NT2/D1 (cell line): ENCODE data around the gene MCM7.

Source experiments
- DNase-seq: peaks from one replicate; pipeline ENCODE4 v3.0.0-alpha.2; 2011; ENCODE audit warnings: low read depth, low spot score
- H3K27me3 ChIP-seq: 2 replicates; pipeline ENCODE4 v1.6.0; 2011; ENCODE audit warnings: mild to moderate bottlenecking; ENCODE audit not compliant: insufficient read length, insufficient read depth
- H3K36me3 ChIP-seq: 2 replicates; pipeline ENCODE4 v1.6.1; 2011; ENCODE audit warnings: mild to moderate bottlenecking, low read length, mixed read lengths; ENCODE audit not compliant: insufficient read depth, insufficient read length
- H3K4me1 ChIP-seq: 2 replicates; pipeline ENCODE4 v1.5.1; 2011; ENCODE audit not compliant: insufficient read depth, insufficient read length
- H3K4me3 ChIP-seq: 2 replicates; pipeline ENCODE4 v1.5.1; 2011; ENCODE audit warnings: low read depth; ENCODE audit not compliant: insufficient read length
- H3K9ac ChIP-seq: 2 replicates; pipeline ENCODE4 v1.6.0; 2011; ENCODE audit warnings: low read depth; ENCODE audit not compliant: insufficient read length
- H3K9me3 ChIP-seq: 2 replicates; pipeline ENCODE4 v1.5.1; 2011; ENCODE audit warnings: mild to moderate bottlenecking, low read length; ENCODE audit not compliant: insufficient read depth
- SUZ12 ChIP-seq: IDR thresholded peaks from 2 replicates; pipeline ENCODE4 v1.6.1; 2011; ENCODE audit not compliant: insufficient read length, insufficient read depth; ENCODE audit errors: extremely low read depth
- YY1 ChIP-seq: IDR thresholded peaks from 2 replicates; pipeline ENCODE4 v1.6.1; 2011; ENCODE audit not compliant: insufficient read length, insufficient read depth
- ZNF274 ChIP-seq: IDR thresholded peaks from 2 replicates; pipeline ENCODE4 v1.6.1; 2011; ENCODE audit warnings: mild to moderate bottlenecking, low read depth, low read length

The MCM7 gene

DNA sequence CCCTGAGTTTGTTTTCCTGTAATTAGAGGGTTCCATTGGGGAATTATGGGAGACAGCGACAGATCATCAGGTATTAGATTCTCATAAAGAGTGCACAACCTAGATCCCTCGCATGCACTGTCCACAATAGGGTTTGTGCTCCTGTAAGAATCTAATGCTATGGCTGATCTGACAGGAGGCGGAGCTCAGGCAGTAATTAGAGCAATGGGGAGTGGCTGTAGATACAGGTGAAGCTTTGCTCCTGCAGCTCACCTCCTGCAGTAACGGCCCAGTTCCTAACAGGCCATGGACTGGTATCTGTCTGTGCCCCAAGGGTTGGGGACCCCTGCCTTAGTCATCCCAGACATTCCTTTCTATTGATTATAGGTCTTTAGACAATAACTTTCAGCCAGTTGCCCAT is 52.5 kb downstream of the MCM7 start:
- peaks cover 2% of the 10 kb centered on the region for H3K4me1 ChIP-seq

DNA sequence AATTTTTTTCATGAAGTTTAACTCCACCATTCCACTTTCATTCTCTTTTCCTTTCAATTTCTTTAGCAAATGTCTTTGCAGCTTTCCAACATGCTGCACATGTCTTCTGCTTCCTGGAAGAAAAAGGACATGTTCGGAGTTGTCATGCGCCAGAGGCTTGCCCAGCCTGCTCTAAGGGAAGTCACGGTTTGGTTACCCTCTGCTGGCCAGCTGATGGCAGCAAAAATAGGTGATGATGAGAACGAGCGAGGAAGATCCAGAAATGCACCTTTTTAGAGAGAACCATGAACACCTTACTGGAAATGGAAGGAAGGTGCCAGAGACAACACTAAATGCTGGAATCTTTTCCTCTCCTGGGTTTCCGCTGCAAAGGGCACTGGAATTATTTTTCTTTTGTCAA is 56.5 kb downstream of the MCM7 start:
- Histone ChIP-seq H3K36me3 (no peaks in the 10 kb centered on the region), H3K4me3 (no peak overlapping the region), H3K4me1 (peaks cover 2% of the 10 kb centered on the region), H3K27me3 (no peaks in the 10 kb centered on the region), H3K9ac (no peak overlapping the region), H3K9me3 (no peaks in the 10 kb centered on the region)
- DNase-seq: no peak
- TF ChIP-seq YY1: no peak
- no peak for TF ChIP-seq ZNF274
- no peak for TF ChIP-seq SUZ12

More for the DNA sequence above, 52.5 kb downstream of the MCM7 start:
- H3K9me3 ChIP-seq: no peaks in the 10 kb centered on the region
- H3K36me3 ChIP-seq: peaks cover 12% of the 10 kb centered on the region
- no peaks in the 10 kb centered on the region for H3K27me3 ChIP-seq
- DNase-seq: no peak
- TF ChIP-seq SUZ12: no peak
- no peak for TF ChIP-seq ZNF274
- no peak for TF ChIP-seq YY1
- H3K9ac ChIP-seq: no peak overlapping the region
- H3K4me3 ChIP-seq: no peak overlapping the region
